HepG2 (cell line): Measurements from ENCODE around the gene IRAK2. TPM values are rescaled to one million over a fixed set of nuclear protein-coding genes. Genes with fewer than 3 reads are reported as not detected.

Source experiments
- ATAC-seq: fragments of 200-7000 bp; cut with Tn5 transposase; 3 replicates; pipeline ENCODE4 v1.9.1; 2020; ENCODE audit warnings: mild to moderate bottlenecking, moderate library complexity
- BruUV-seq: library from RNA; stranded (reverse); fragments of 400-500 nt; replicated peaks from 2 replicates; lab custom pipeline; 2021; lab: Mats Ljungman, UMichigan
- CTCF ChIA-PET: fragments of 300-600 bp; formaldehyde crosslinking; extraction: SDS; loops from one replicate; lab custom pipeline; 2021; ENCODE audit warnings: low total read pairs, inconsistent platforms, low intra/inter-chr PET ratio; lab: Yijun Ruan, JAX
- POLR2A ChIA-PET: fragments of 350-600 bp; sonication (Branson Sonifier 250); formaldehyde crosslinking; loops from one replicate; lab custom pipeline; 2020; ENCODE audit warnings: antibody characterized with exemption, inconsistent platforms; lab: Yijun Ruan, JAX
- DNase-seq: peaks from one replicate; pipeline ENCODE4 v3.0.0-alpha.2; 2015; ENCODE audit warnings: low spot score
- FAIRE-seq: peaks from 3 replicates; lab custom pipeline; 2011; peaks lifted over from hg19 to GRCh38; lab: Jason Lieb, UNC
- H2AFZ ChIP-seq: one replicate; pipeline ENCODE4 v1.6.1; 2011; ENCODE audit warnings: low read length, inconsistent platforms
- H3K27ac ChIP-seq: fragments of 300-600 bp; 3 replicates; pipeline ENCODE4 v1.8.0; 2011; ENCODE audit warnings: mixed run types, mild to moderate bottlenecking, mixed read lengths, low read length, inconsistent platforms; ENCODE audit not compliant: insufficient read depth; ENCODE audit errors: extremely low read length
- H3K27me3 ChIP-seq, 2 experiments: fragments of 200-600 bp in 1 of 2; 2 replicates in 1 of 2; 3 replicates in 1 of 2; pipeline versions ENCODE4 v1.6.0 to v1.8.0; 2011; ENCODE audit warnings: low read length in 2 of 2, mild to moderate bottlenecking in 2 of 2, moderate library complexity in 2 of 2, inconsistent platforms in 1 of 2; ENCODE audit not compliant: insufficient read depth in 2 of 2, control insufficient read depth in 1 of 2
- H3K36me3 ChIP-seq, 2 experiments: fragments of 200-600 bp in 1 of 2; replicated peaks in 1 of 2; 2 replicates in 1 of 2; 3 replicates in 1 of 2; pipeline versions ENCODE4 v1.5.1 to v1.8.0; 2011; ENCODE audit warnings: low read length in 2 of 2, inconsistent platforms in 1 of 2; ENCODE audit not compliant: insufficient read depth in 2 of 2, control insufficient read depth in 1 of 2
- H3K4me1 ChIP-seq: 2 replicates; pipeline ENCODE4 v1.5.1; 2012; ENCODE audit warnings: low read length, inconsistent platforms; ENCODE audit not compliant: insufficient read depth
- H3K4me2 ChIP-seq: 2 replicates; pipeline ENCODE4 v1.6.0; 2011; ENCODE audit warnings: low read depth, low read length, inconsistent platforms
- H3K4me3 ChIP-seq, 3 experiments: fragments of 200-600 bp in 1 of 3; sonication (generic), shearing (Covaris generic) in 1 of 3; replicated peaks in 1 of 3; 2 replicates each; pipeline ENCODE4 v1.5.1; 2011 to 2016; ENCODE audit warnings: low read length in 3 of 3, inconsistent platforms in 2 of 3, low read depth in 2 of 3, mild to moderate bottlenecking in 2 of 3, control low read depth in 1 of 3, mixed read lengths in 1 of 3; ENCODE audit not compliant: insufficient read depth in 1 of 3
- H3K79me2 ChIP-seq: one replicate; pipeline ENCODE4 v1.6.1; 2011; ENCODE audit warnings: low read length, inconsistent platforms; ENCODE audit not compliant: insufficient read depth
- H3K9ac ChIP-seq: 2 replicates; pipeline ENCODE4 v1.6.0; 2011; ENCODE audit warnings: mild to moderate bottlenecking, low read depth, low read length, inconsistent platforms; ENCODE audit not compliant: insufficient read depth
- H3K9me3 ChIP-seq: 2 replicates; pipeline ENCODE4 v1.5.1; 2012; ENCODE audit warnings: mild to moderate bottlenecking, low read length
- H4K20me1 ChIP-seq: 2 replicates; pipeline ENCODE4 v1.6.0; 2011; ENCODE audit warnings: inconsistent platforms, mild to moderate bottlenecking, low read length, moderate library complexity; ENCODE audit not compliant: insufficient read depth
- AGO1 ChIP-seq: fragments of 200-400 bp; formaldehyde crosslinking; IDR thresholded peaks from 2 replicates; pipeline ENCODE4 v1.6.1; 2017; ENCODE audit warnings: mild to moderate bottlenecking, low read depth, low read length, moderate library complexity; ENCODE audit not compliant: poor library complexity, severe bottlenecking
- GLMP ChIP-seq: sonication (generic); formaldehyde crosslinking; IDR thresholded peaks from 2 replicates; pipeline ENCODE4 v1.9.0; 2021; ENCODE audit warnings: missing genetic modification reagents, mild to moderate bottlenecking, borderline replicate concordance
- KAT7 ChIP-seq: IDR thresholded peaks from 2 replicates; pipeline ENCODE4 v1.6.1; 2018; ENCODE audit warnings: borderline replicate concordance, missing compliant biosample characterization
- MAF1 ChIP-seq: sonication (generic); formaldehyde crosslinking; IDR thresholded peaks from 2 replicates; pipeline ENCODE4 v1.5.0; 2020; ENCODE audit warnings: missing genetic modification reagents, borderline replicate concordance
- MLLT10 ChIP-seq: sonication (generic); formaldehyde crosslinking; IDR thresholded peaks from 2 replicates; pipeline ENCODE4 v1.4.0; 2020; ENCODE audit warnings: missing genetic modification reagents
- STAG1 ChIP-seq: sonication (generic); formaldehyde crosslinking; IDR thresholded peaks from 2 replicates; pipeline ENCODE4 v1.4.0; 2020; ENCODE audit warnings: missing genetic modification reagents
- TFE3 ChIP-seq: IDR thresholded peaks from 2 replicates; pipeline ENCODE4 v1.6.1; 2016
- ZMYM3 ChIP-seq: sonication (generic); formaldehyde crosslinking; IDR thresholded peaks from 2 replicates; pipeline ENCODE4 v1.5.1; 2020; ENCODE audit warnings: mild to moderate bottlenecking, missing genetic modification reagents
- ZNF749 ChIP-seq: sonication (generic); formaldehyde crosslinking; IDR thresholded peaks from 2 replicates; pipeline ENCODE4 v1.8.0; 2022; ENCODE audit warnings: mild to moderate bottlenecking, missing genetic modification reagents, moderate library complexity, borderline replicate concordance
- ZNF768 ChIP-seq: sonication (generic); formaldehyde crosslinking; IDR thresholded peaks from 2 replicates; pipeline ENCODE4 v1.4.0; 2020; ENCODE audit warnings: missing genetic modification reagents
- WGBS: methylation state at CpG from one replicate; pipeline ENCODE4 v1.1.6; 2017; ENCODE audit warnings: low lambda C conversion rate; 5-methylcytosine and 5-hydroxymethylcytosine counted together
- in situ Hi-C: cut with HindIII; loops from 2 replicates; pipeline ENCODE4 v1.10.0; 2017; ENCODE audit warnings: low pct_unique_long_range_greater_than_20kb; ENCODE audit not compliant: extremely low pct_ligation_motif_present
- intact Hi-C: fragments of 100-400 bp; cut with micrococcal nuclease; formaldehyde crosslinking; loops from one replicate; pipeline ENCODE4 v1.10.0; 2022; ENCODE audit not compliant: unreplicated experiment
- polyA plus RNA-seq, 8 experiments: library from polyadenylated mRNA; depleted of rRNA in 3 of 8; stranded (reverse) in 7 of 8; unstranded in 1 of 8; fragments of >200 nt; fragmentation: Illumina TruSeq in 4 of 8; extraction: Trizol in 4 of 8; gene quantifications; 2 replicates each; pipeline versions ENCODE4 v1.2.1 to v1.2.3, GENCODE V29; 2011 to 2016; ENCODE audit warnings: low read depth in 4 of 8, missing spikeins in 1 of 8, mixed read lengths in 1 of 8; ENCODE audit not compliant: insufficient read depth in 1 of 8
- total RNA-seq, 5 experiments: library from RNA; depleted of rRNA; stranded (reverse); fragments of >200 nt; fragmentation: Illumina TruSeq; extraction: Trizol; gene quantifications; 2 replicates each; pipeline ENCODE4 v1.2.3, GENCODE V29; 2016; ENCODE audit warnings: low read depth in 1 of 5

IRAK2 gene
- total and polyA plus RNA-seq, 2 of the 13 experiments (the other 11 are each of a cell fraction or from before 2014, with no cell fraction given): 13.1 to 23.3 TPM

- intact Hi-C loops (no loop called here), in situ Hi-C loops (no loop called here)
- H3K27ac ChIP-seq: no peak overlapping the region
- H3K4me1 ChIP-seq: peaks cover 33% of the 10 kb centered on the region
- BruUV-seq: no TSS peak
- H3K36me3 ChIP-seq: peaks cover 0 to 10% of the 10 kb centered on the region in 2 experiments; a peak in 2 of 5 replicates
- WGBS: 93% methylated on average over 4 of the region's 4 CpGs
- ChIA-PET POLR2A (interaction anchor here (0.7 kb wide), 1 partner anchor 36 kb away, joined by 3 read pairs; no protein-coding TSS in a partner anchor), CTCF (no interaction called here)
- no peak for TF ChIP-seq AGO1
- no peak for TF ChIP-seq MLLT10
- TF ChIP-seq MAF1 (CRISPR knock-in tag): no peak
- TF ChIP-seq ZNF749 (CRISPR knock-in tag): no peak
- TF ChIP-seq STAG1: no peak
- no peak for TF ChIP-seq TFE3
- TF ChIP-seq KAT7 (CRISPR knock-in tag): no peak
- TF ChIP-seq GLMP (CRISPR knock-in tag): no peak
- no peak for TF ChIP-seq ZNF768 (CRISPR knock-in tag)
- TF ChIP-seq ZMYM3 (CRISPR knock-in tag): no peak
- no peak overlapping the region for H3K4me2 ChIP-seq
- ATAC-seq (no peak), DNase-seq (no peak), FAIRE-seq (no peak)
- H3K79me2 ChIP-seq: peaks cover 56% of the 10 kb centered on the region
- no peak overlapping the region for H3K9ac ChIP-seq
- H3K9me3 ChIP-seq: no peaks in the 10 kb centered on the region
- no peak overlapping the region for H2AFZ ChIP-seq
- H4K20me1 ChIP-seq: peaks cover 5% of the 10 kb centered on the region; the same call in 1 of the 2 replicates
- no peaks in the 10 kb centered on the region; a peak in 1 of 5 replicates for H3K27me3 ChIP-seq
- no peak overlapping the region for H3K4me3 ChIP-seq
Measured at GRCh38 chr3:10119376-10119775, 45.3 kb upstream of the IRAK2 start.
